ENCODE data around the gene USP17L27. TPM values are rescaled to one million over a fixed set of nuclear protein-coding genes. Genes with fewer than 3 reads are reported as not detected.
"Not testable (repeated sequence)": the region's sequence is repeated elsewhere in the genome, so short reads cannot be mapped to it uniquely, and the experiment has no call there.

The USP17L27 gene
- polyA plus RNA-seq, 1 of the 3 experiments (the other 2 are of a cell fraction), result not detected

GRCh38 chr4:9348593-9348992 is 4.6 kb downstream of the USP17L27 start, which contains the start of gene USP17L28:
Gene USP17L28, plus strand, starts transcription at chr4:9348893. Its CDS starts 0 bp downstream, at chr4:9348893.
- POLR2A ChIA-PET; H3K36me3 ChIP-seq (replicated peaks in 1 of 2; ENCODE audit: control insufficient read depth in 1 of 2, insufficient read depth in 2 of 2, low read length in 1 of 2); H3K9me2 ChIP-seq; DNase-seq; H3F3A ChIP-seq (replicated peaks; ENCODE audit: insufficient read depth); H3K9me3 ChIP-seq; H2AFZ ChIP-seq (ENCODE audit: low read depth); H3K27ac ChIP-seq (ENCODE audit: low read depth in 2 of 2, low read length in 1 of 2); CTCF ChIA-PET; H3K4me3 ChIP-seq (ENCODE audit: low read depth in 2 of 2, low read length in 1 of 2); H3K4me1 ChIP-seq (ENCODE audit: control insufficient read depth in 1 of 2, insufficient read depth in 2 of 2, low read depth in 1 of 2, low read length in 1 of 2); H4K20me1 ChIP-seq (ENCODE audit: insufficient read depth); H3K79me2 ChIP-seq (ENCODE audit: insufficient read depth); H3K4me2 ChIP-seq; H3K9ac ChIP-seq; H3K27me3 ChIP-seq (ENCODE audit: insufficient read depth): not testable (repeated sequence)
- WGBS (ENCODE audit: low lambda C conversion rate), result no CpG with 5 or more reads among the region's 15 CpGs

GRCh38 chr4:9350866-9351265 is 6.9 kb downstream of the USP17L27 start:
- H3K9me3 ChIP-seq; H3K9me2 ChIP-seq; H2AFZ ChIP-seq (ENCODE audit: low read depth); H3K4me3 ChIP-seq (ENCODE audit: low read depth in 2 of 2, low read length in 1 of 2); H3K4me1 ChIP-seq (ENCODE audit: control insufficient read depth in 1 of 2, insufficient read depth in 2 of 2, low read depth in 1 of 2, low read length in 1 of 2); H3K27ac ChIP-seq (ENCODE audit: low read depth in 2 of 2, low read length in 1 of 2); POLR2A ChIA-PET; H4K20me1 ChIP-seq (ENCODE audit: insufficient read depth); H3K4me2 ChIP-seq; H3K36me3 ChIP-seq (replicated peaks in 1 of 2; ENCODE audit: control insufficient read depth in 1 of 2, insufficient read depth in 2 of 2, low read length in 1 of 2); H3K9ac ChIP-seq; H3K27me3 ChIP-seq (ENCODE audit: insufficient read depth); CTCF ChIA-PET; H3F3A ChIP-seq (replicated peaks; ENCODE audit: insufficient read depth); DNase-seq; H3K79me2 ChIP-seq (ENCODE audit: insufficient read depth): not testable (repeated sequence)
- WGBS (ENCODE audit: low lambda C conversion rate), result no CpG with 5 or more reads among the region's 18 CpGs

GRCh38 chr4:9353338-9353737 is 9.4 kb downstream of the USP17L27 start, which contains the start of gene USP17L29:
Gene USP17L29, plus strand, starts transcription at chr4:9353638. Its CDS starts 0 bp downstream, at chr4:9353638.
- H3K9ac ChIP-seq; H3K9me2 ChIP-seq; H3F3A ChIP-seq (replicated peaks; ENCODE audit: insufficient read depth); H2AFZ ChIP-seq (ENCODE audit: low read depth); H4K20me1 ChIP-seq (ENCODE audit: insufficient read depth); H3K79me2 ChIP-seq (ENCODE audit: insufficient read depth); H3K4me2 ChIP-seq; H3K4me3 ChIP-seq (ENCODE audit: low read depth in 2 of 2, low read length in 1 of 2); CTCF ChIA-PET; H3K36me3 ChIP-seq (replicated peaks in 1 of 2; ENCODE audit: control insufficient read depth in 1 of 2, insufficient read depth in 2 of 2, low read length in 1 of 2); POLR2A ChIA-PET; H3K27me3 ChIP-seq (ENCODE audit: insufficient read depth); DNase-seq; H3K27ac ChIP-seq (ENCODE audit: low read depth in 2 of 2, low read length in 1 of 2); H3K9me3 ChIP-seq; H3K4me1 ChIP-seq (ENCODE audit: control insufficient read depth in 1 of 2, insufficient read depth in 2 of 2, low read depth in 1 of 2, low read length in 1 of 2): not testable (repeated sequence)
- WGBS (ENCODE audit: low lambda C conversion rate), result no CpG with 5 or more reads among the region's 15 CpGs

GRCh38 chr4:9362829-9363228 is 18.9 kb downstream of the USP17L27 start, which contains the start of gene USP17L30:
Gene USP17L30, plus strand, starts transcription at chr4:9363129. Its CDS starts 0 bp downstream, at chr4:9363129.
- H3K27ac ChIP-seq (ENCODE audit: low read depth in 2 of 2, low read length in 1 of 2); H3K9me2 ChIP-seq; DNase-seq; H3K4me2 ChIP-seq; POLR2A ChIA-PET; H3K4me1 ChIP-seq (ENCODE audit: control insufficient read depth in 1 of 2, insufficient read depth in 2 of 2, low read depth in 1 of 2, low read length in 1 of 2); H3K36me3 ChIP-seq (replicated peaks in 1 of 2; ENCODE audit: control insufficient read depth in 1 of 2, insufficient read depth in 2 of 2, low read length in 1 of 2); H3F3A ChIP-seq (replicated peaks; ENCODE audit: insufficient read depth); H3K4me3 ChIP-seq (ENCODE audit: low read depth in 2 of 2, low read length in 1 of 2); H3K27me3 ChIP-seq (ENCODE audit: insufficient read depth); H3K9me3 ChIP-seq; H2AFZ ChIP-seq (ENCODE audit: low read depth); H3K79me2 ChIP-seq (ENCODE audit: insufficient read depth); H3K9ac ChIP-seq; H4K20me1 ChIP-seq (ENCODE audit: insufficient read depth); CTCF ChIA-PET: not testable (repeated sequence)
- no CpG with 5 or more reads among the region's 15 CpGs for whole genome bisulfite sequencing (ENCODE audit: low lambda C conversion rate)

- WGBS (ENCODE audit: low lambda C conversion rate), result 25% methylated on average over 1 of the region's 1 CpG
- H3K4me2 ChIP-seq; H3K27me3 ChIP-seq (ENCODE audit: insufficient read depth); H3K36me3 ChIP-seq (replicated peaks in 1 of 2; ENCODE audit: control insufficient read depth in 1 of 2, insufficient read depth in 2 of 2, low read length in 1 of 2); H2AFZ ChIP-seq (ENCODE audit: low read depth); POLR2A ChIA-PET; H3K79me2 ChIP-seq (ENCODE audit: insufficient read depth); H3K27ac ChIP-seq (ENCODE audit: low read depth in 2 of 2, low read length in 1 of 2); DNase-seq; H3K9ac ChIP-seq; H3K9me2 ChIP-seq; H4K20me1 ChIP-seq (ENCODE audit: insufficient read depth); H3K4me3 ChIP-seq (ENCODE audit: low read depth in 2 of 2, low read length in 1 of 2); H3F3A ChIP-seq (replicated peaks; ENCODE audit: insufficient read depth); H3K4me1 ChIP-seq (ENCODE audit: control insufficient read depth in 1 of 2, insufficient read depth in 2 of 2, low read depth in 1 of 2, low read length in 1 of 2); H3K9me3 ChIP-seq: not testable (repeated sequence)
- CTCF ChIA-PET, result interaction anchor here (1.0 kb wide), 1 partner anchor 379 kb away, joined by 3 read pairs; no protein-coding TSS in a partner anchor
Measured at GRCh38 chr4:9379881-9380280, 35.9 kb downstream of the USP17L27 start.
